SU-DHL-6 (cell line): ENCODE data around the gene B3GNT8.

Experiments used
- EZH2phosphoT487 ChIP-seq: fragments of 200-600 bp; sonication (generic), shearing (Covaris generic); conservative IDR thresholded peaks from 2 replicates; pipeline ENCODE4 v1.6.1; 2018; ENCODE audit warnings: mild to moderate bottlenecking, antibody characterized with exemption, low read length, moderate library complexity, mixed read lengths
- TF ChIP-seq, protein P1 (sequence below): fragments of 200-600 bp; sonication (generic); IDR thresholded peaks from one replicate; pipeline ENCODE4 v1.5.1; 2017; ENCODE audit warnings: antibody characterized with exemption, mild to moderate bottlenecking, low read length, moderate library complexity; ENCODE audit not compliant: insufficient read depth, poor library complexity, severe bottlenecking

DNA sequence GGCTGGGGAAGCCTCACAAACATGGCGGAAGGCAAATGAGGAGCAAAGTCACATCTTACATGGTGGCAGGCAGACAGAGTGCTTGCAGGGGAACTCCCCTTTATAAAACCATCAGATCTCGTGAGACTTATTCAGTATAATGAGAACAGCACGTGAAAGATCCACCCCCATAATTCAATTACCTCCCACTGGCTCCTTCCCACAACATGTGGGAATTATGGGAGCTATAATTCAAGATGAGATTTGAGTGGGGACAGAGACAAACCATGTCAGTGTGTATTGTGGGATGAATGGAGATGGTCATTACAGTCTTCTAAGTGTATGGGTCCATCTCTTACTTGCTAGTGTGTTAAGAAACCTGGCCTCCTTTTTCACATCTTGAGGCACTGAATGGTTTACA is 25.2 kb downstream of the B3GNT8 start:
- TF ChIP-seq, protein P1, sequence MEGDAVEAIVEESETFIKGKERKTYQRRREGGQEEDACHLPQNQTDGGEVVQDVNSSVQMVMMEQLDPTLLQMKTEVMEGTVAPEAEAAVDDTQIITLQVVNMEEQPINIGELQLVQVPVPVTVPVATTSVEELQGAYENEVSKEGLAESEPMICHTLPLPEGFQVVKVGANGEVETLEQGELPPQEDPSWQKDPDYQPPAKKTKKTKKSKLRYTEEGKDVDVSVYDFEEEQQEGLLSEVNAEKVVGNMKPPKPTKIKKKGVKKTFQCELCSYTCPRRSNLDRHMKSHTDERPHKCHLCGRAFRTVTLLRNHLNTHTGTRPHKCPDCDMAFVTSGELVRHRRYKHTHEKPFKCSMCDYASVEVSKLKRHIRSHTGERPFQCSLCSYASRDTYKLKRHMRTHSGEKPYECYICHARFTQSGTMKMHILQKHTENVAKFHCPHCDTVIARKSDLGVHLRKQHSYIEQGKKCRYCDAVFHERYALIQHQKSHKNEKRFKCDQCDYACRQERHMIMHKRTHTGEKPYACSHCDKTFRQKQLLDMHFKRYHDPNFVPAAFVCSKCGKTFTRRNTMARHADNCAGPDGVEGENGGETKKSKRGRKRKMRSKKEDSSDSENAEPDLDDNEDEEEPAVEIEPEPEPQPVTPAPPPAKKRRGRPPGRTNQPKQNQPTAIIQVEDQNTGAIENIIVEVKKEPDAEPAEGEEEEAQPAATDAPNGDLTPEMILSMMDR = no peak
- TF ChIP-seq EZH2phosphoT487 = no peak
